SK-N-MC (cell line): ENCODE data around the gene ADIRF.

ENCODE experiments used
- EZH2 ChIP-seq: fragments of 200-600 bp; sonication (generic); IDR thresholded peaks from one replicate; pipeline ENCODE4 v1.6.1; 2017; ENCODE audit warnings: antibody characterized with exemption
- FOXP2 ChIP-seq: optimal IDR thresholded peaks from 2 replicates; pipeline ENCODE3; 2011; ENCODE audit warnings: mild to moderate bottlenecking, moderate library complexity; ENCODE audit not compliant: insufficient read depth; ENCODE audit errors: extremely low read length, control extremely low read depth
- POLR2AphosphoS5 ChIP-seq: IDR thresholded peaks from 2 replicates; pipeline ENCODE4 v1.6.1; 2012; ENCODE audit warnings: mild to moderate bottlenecking, low read depth, low read length, borderline replicate concordance

DNA sequence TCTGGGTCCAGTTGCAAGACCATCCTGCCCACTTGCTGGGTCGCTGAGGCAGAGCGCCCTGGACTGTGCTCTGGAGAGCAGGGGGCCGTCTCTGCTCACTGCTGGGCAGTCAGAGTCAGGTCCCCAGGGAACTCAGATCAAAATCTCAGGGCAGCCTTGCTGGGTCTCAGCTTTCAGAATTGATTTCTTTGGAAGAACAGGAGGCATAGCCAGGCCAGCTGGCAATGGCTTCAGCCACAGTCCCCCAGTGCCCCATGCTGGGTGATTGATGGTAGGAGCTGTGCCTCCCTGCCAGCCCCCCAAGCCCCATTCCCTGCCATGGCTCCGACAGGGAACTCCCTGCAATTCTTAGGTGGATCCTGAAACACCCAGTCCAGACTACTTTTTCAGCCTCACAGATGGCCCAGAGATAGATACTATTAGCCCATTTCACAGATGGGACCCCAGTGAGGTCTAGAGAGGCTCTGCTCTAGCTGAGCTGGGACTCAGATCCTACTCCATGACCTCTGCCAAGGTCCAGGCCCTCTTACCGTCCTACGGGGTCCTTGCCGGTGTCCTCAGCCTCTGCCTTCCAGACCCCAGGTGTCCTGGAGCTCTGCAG lies 11.3 kb upstream of the ADIRF start:
- TF ChIP-seq POLR2AphosphoS5 (no peak), EZH2 (no peak), FOXP2 (no peak)
